Measurements from ENCODE around the gene KRT37.

The KRT37 gene

GRCh38 chr17:41424111-41424635 lies at the start of gene KRT37:
TSS of gene KRT37 (minus strand) at chr17:41424585. CDS start at chr17:41424523, 62 bp downstream.
- no peak for FAIRE-seq

GRCh38 chr17:41468346-41468745 lies 44.0 kb upstream of the KRT37 start:
- FAIRE-seq, result no peak

- FAIRE-seq, result no peak
Observed at GRCh38 chr17:41467561-41467960, 43.2 kb upstream of the KRT37 start.

GRCh38 chr17:41466988-41467387 lies 42.6 kb upstream of the KRT37 start, which contains the start of gene KRT32:
TSS of gene KRT32 (minus strand) at chr17:41467386. CDS start at chr17:41467325, 61 bp downstream.
- FAIRE-seq, result no peak

GRCh38 chr17:41464682-41465081 lies 40.3 kb upstream of the KRT37 start:
- no peak for FAIRE-seq

- no peak for FAIRE-seq
Observed at GRCh38 chr17:41464173-41464572, 39.8 kb upstream of the KRT37 start.

GRCh38 chr17:41463746-41464145 lies 39.4 kb upstream of the KRT37 start:
- FAIRE-seq, result no peak

GRCh38 chr17:41462705-41463104 lies 38.3 kb upstream of the KRT37 start:
- no peak for FAIRE-seq

GRCh38 chr17:41457676-41458075 lies 33.3 kb upstream of the KRT37 start:
- no peak for FAIRE-seq

- no peak for FAIRE-seq
Observed at GRCh38 chr17:41456204-41456603, 31.8 kb upstream of the KRT37 start.

- no peak for FAIRE-seq
Observed at GRCh38 chr17:41455236-41455635, 30.9 kb upstream of the KRT37 start.

- no peak for FAIRE-seq
Observed at GRCh38 chr17:41453066-41453465, 28.7 kb upstream of the KRT37 start.

GRCh38 chr17:41452281-41452680 lies 27.9 kb upstream of the KRT37 start:
- FAIRE-seq, result no peak

GRCh38 chr17:41451154-41451728 lies 26.9 kb upstream of the KRT37 start:
- no peak for FAIRE-seq

- FAIRE-seq, result no peak
Observed at GRCh38 chr17:41449008-41449407, 24.6 kb upstream of the KRT37 start.

- FAIRE-seq, result no peak
Observed at GRCh38 chr17:41448506-41448905, 24.1 kb upstream of the KRT37 start.

GRCh38 chr17:41446806-41447205 lies 22.4 kb upstream of the KRT37 start:
- FAIRE-seq, result no peak

- no peak for FAIRE-seq
Observed at GRCh38 chr17:41444640-41445039, 20.3 kb upstream of the KRT37 start.

- no peak for FAIRE-seq
Observed at GRCh38 chr17:41444186-41444585, 19.8 kb upstream of the KRT37 start.

GRCh38 chr17:41442739-41443138 lies 18.4 kb upstream of the KRT37 start:
- FAIRE-seq, result no peak

- FAIRE-seq, result no peak
Observed at GRCh38 chr17:41440531-41441033, 16.2 kb upstream of the KRT37 start, which contains the start of gene KRT38. TSS of gene KRT38 (minus strand) at chr17:41440983. CDS start at chr17:41440921, 62 bp downstream.

- FAIRE-seq, result no peak
Observed at GRCh38 chr17:41439375-41439774, 15.0 kb upstream of the KRT37 start.

- FAIRE-seq, result no peak
Observed at GRCh38 chr17:41437769-41438168, 13.4 kb upstream of the KRT37 start.

- FAIRE-seq, result no peak
Observed at GRCh38 chr17:41437254-41437653, 12.9 kb upstream of the KRT37 start.

- no peak for FAIRE-seq
Observed at GRCh38 chr17:41434415-41434814, 10.0 kb upstream of the KRT37 start.

Measured in colon (tissue), 2 donors.